ENCODE results near the gene MAPK9. TPM values are rescaled to one million over a fixed set of nuclear protein-coding genes. Genes with fewer than 3 reads are reported as not detected.

The MAPK9 gene
- total RNA-seq, 1 donor from 2014 or later = 41.6 TPM

- intact Hi-C loops (cut with micrococcal nuclease) = no loop called here
Measured at GRCh38 chr5:180241600-180241999, 50.3 kb downstream of the MAPK9 start.

- intact Hi-C loops (cut with micrococcal nuclease) = no loop called here
Measured at GRCh38 chr5:180238631-180239030, 53.3 kb downstream of the MAPK9 start.

GRCh38 chr5:180235846-180236245 is 56.0 kb downstream of the MAPK9 start:
- intact Hi-C loops (cut with micrococcal nuclease) = no loop called here

GRCh38 chr5:180235077-180235476 is 56.8 kb downstream of the MAPK9 start:
- intact Hi-C loops (cut with micrococcal nuclease) = no loop called here

- intact Hi-C loops (cut with micrococcal nuclease) = no loop called here
Measured at GRCh38 chr5:180234271-180234670, 57.6 kb downstream of the MAPK9 start.

GRCh38 chr5:180233729-180234128 is 58.2 kb downstream of the MAPK9 start:
- intact Hi-C loops (cut with micrococcal nuclease) = no loop called here

- intact Hi-C loops (cut with micrococcal nuclease) = no loop called here
Measured at GRCh38 chr5:180230017-180230416, 61.9 kb downstream of the MAPK9 start.

- intact Hi-C loops (cut with micrococcal nuclease) = no loop called here
Measured at GRCh38 chr5:180222056-180222455, 69.8 kb downstream of the MAPK9 start.

GRCh38 chr5:180217797-180218196 is 74.1 kb downstream of the MAPK9 start:
- intact Hi-C loops (cut with micrococcal nuclease) = no loop called here

GRCh38 chr5:180216646-180217171 is 75.2 kb downstream of the MAPK9 start:
- intact Hi-C loops (cut with micrococcal nuclease) = no loop called here

- intact Hi-C loops (cut with micrococcal nuclease) = no loop called here
Measured at GRCh38 chr5:180215783-180216630, 75.9 kb downstream of the MAPK9 start.

- intact Hi-C loops (cut with micrococcal nuclease) = no loop called here
Measured at GRCh38 chr5:180214870-180215770, 76.8 kb downstream of the MAPK9 start.

- intact Hi-C loops (cut with micrococcal nuclease) = no loop called here
Measured at GRCh38 chr5:180213657-180214207, 78.2 kb downstream of the MAPK9 start.

- intact Hi-C loops (cut with micrococcal nuclease) = no loop called here
Measured at GRCh38 chr5:180213256-180213600, 78.7 kb downstream of the MAPK9 start.

- intact Hi-C loops (cut with micrococcal nuclease) = no loop called here
Measured at GRCh38 chr5:180212363-180213255, 79.3 kb downstream of the MAPK9 start.

GRCh38 chr5:180211761-180212035 is 80.2 kb downstream of the MAPK9 start:
- intact Hi-C loops (cut with micrococcal nuclease) = loop anchor here (2.0 kb wide), 1 partner anchor 85 kb away; no protein-coding TSS in a partner anchor

GRCh38 chr5:180210961-180211760 is 80.7 kb downstream of the MAPK9 start:
- intact Hi-C loops (cut with micrococcal nuclease) = loop anchor here (2.0 kb wide), 1 partner anchor 84 kb away; no protein-coding TSS in a partner anchor

- intact Hi-C loops (cut with micrococcal nuclease) = loop anchor here (2.0 kb wide), 1 partner anchor 83 kb away; no protein-coding TSS in a partner anchor
Measured at GRCh38 chr5:180210077-180210476, 81.8 kb downstream of the MAPK9 start.

GRCh38 chr5:180209137-180209581 is 82.7 kb downstream of the MAPK9 start, which contains the start of gene RASGEF1C:
TSS of gene RASGEF1C (minus strand) at chr5:180209211. CDS start at chr5:180138052, 71,159 bp downstream.
- intact Hi-C loops (cut with micrococcal nuclease) = no loop called here
